Upper lobe of left lung (tissue), 4 donors: Measurements from ENCODE around the gene RGP1.

Source experiments
- CTCF ChIP-seq, 6 experiments: fragments of 450-650 bp in 4 of 6; fragments of 200-600 bp in 2 of 6; sonication (generic) in 2 of 6; IDR thresholded peaks; one replicate each; pipeline ENCODE4 v1.5.1; 2016 to 2019; ENCODE audit warnings: antibody characterized with exemption in 6 of 6
- EP300 ChIP-seq, 4 donors: sonication (generic); formaldehyde crosslinking; IDR thresholded peaks; one replicate each; pipeline ENCODE4 v1.5.1; 2017; ENCODE audit warnings: antibody characterized with exemption in 4 of 4, control low read depth in 2 of 4
- POLR2A ChIP-seq, 4 donors: fragments of 450-650 bp; IDR thresholded peaks; one replicate each; pipeline ENCODE4 v1.5.1; 2016 to 2017; ENCODE audit warnings: antibody characterized with exemption in 4 of 4, mild to moderate bottlenecking in 2 of 4

DNA sequence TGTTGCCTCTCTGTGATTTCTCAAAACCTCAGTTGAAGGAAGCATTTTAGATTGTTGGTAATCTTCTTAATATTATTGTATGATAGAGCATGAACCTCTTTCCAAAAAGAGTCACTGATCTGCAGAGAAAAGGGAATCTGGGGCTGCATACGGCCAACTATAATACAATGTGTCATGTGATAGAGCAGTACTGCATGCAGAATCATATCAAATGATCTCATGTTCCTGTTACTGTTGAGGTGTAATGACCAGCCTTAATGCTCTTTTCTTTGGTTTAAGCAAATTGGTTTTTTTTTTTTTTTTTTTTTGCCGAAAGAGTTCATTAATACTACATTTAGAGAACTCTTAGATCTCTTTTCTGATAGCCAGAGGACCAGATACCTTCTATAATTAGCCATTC is 17.9 kb downstream of the RGP1 start:
- TF ChIP-seq POLR2A (IDR thresholded peaks at IDR 0.05) (no peak), EP300 (IDR thresholded peaks at IDR 0.05) (no peak), CTCF (IDR thresholded peaks at IDR 0.05) (no peak)
